HCT116 (cell line): Measurements from ENCODE around the gene SOX6. TPM values are rescaled to one million over a fixed set of nuclear protein-coding genes. Genes with fewer than 3 reads are reported as not detected.

ENCODE experiments used
- ATAC-seq: fragments of 200-7000 bp; cut with Tn5 transposase; 2 replicates; pipeline ENCODE4 v1.9.1; 2020; ENCODE audit warnings: mild to moderate bottlenecking, moderate library complexity
- BruUV-seq: library from RNA; stranded (reverse); fragments of 400-500 nt; replicated peaks from 2 replicates; lab custom pipeline; 2021; lab: Mats Ljungman, UMichigan
- CTCF ChIA-PET: fragments of 300-600 bp; sonication (Branson Sonifier 250); formaldehyde crosslinking; loops from one replicate; lab custom pipeline; 2021; ENCODE audit warnings: antibody characterized with exemption; lab: Charles Lee
- POLR2A ChIA-PET: fragments of 300-600, 350-600 bp; sonication (Branson Sonifier 250); formaldehyde crosslinking; loops from one replicate; lab custom pipeline; 2021; ENCODE audit warnings: antibody characterized with exemption; lab: Charles Lee
- RAD21 ChIA-PET, 2 experiments: fragments of 300-600 bp; sonication (Branson Sonifier 250); formaldehyde crosslinking; loops; one replicate each; lab custom pipeline; 2023; ENCODE audit warnings: low total read pairs in 2 of 2; ENCODE audit not compliant: uncharacterized antibody in 2 of 2, unreplicated experiment in 2 of 2, low non-redundant PET in 1 of 2; lab: Charles Lee
- DNase-seq: peaks from one replicate; pipeline ENCODE4 v3.0.0-alpha.2; 2010; ENCODE audit warnings: low read depth, low spot score
- H2AFZ ChIP-seq: fragments of 200-600 bp; shearing (Covaris generic), sonication (generic); 2 replicates; pipeline ENCODE4 v1.6.1; 2017; ENCODE audit warnings: low read depth, mixed run types, mixed read lengths, antibody characterized with exemption, low read length; ENCODE audit not compliant: poor library complexity, severe bottlenecking
- H3K27ac ChIP-seq: 2 replicates; pipeline ENCODE4 v1.5.1; 2012; ENCODE audit warnings: low read depth, low read length
- H3K27me3 ChIP-seq: fragments of 200-600 bp; sonication (generic); 2 replicates; pipeline ENCODE4 v1.6.1; 2016; ENCODE audit warnings: mixed run types, low read length, mixed read lengths; ENCODE audit not compliant: insufficient read depth
- H3K36me3 ChIP-seq, 2 experiments: fragments of 200-500 bp in 1 of 2; fragments of 200-600 bp in 1 of 2; sonication (Bioruptor generic) in 1 of 2; sonication (generic) in 1 of 2; 2 replicates each; pipeline versions ENCODE4 v1.5.1 to v1.6.1; 2014 to 2016; ENCODE audit warnings: low read length in 2 of 2, inconsistent platforms in 1 of 2, mixed read lengths in 1 of 2, mixed run types in 1 of 2; ENCODE audit not compliant: insufficient read depth in 2 of 2, control insufficient read depth in 1 of 2
- H3K4me1 ChIP-seq, 2 experiments: fragments of 200-600 bp in 1 of 2; sonication (generic) in 1 of 2; 2 replicates each; pipeline versions ENCODE4 v1.5.1 to v1.6.1; 2012 to 2017; ENCODE audit warnings: low read length in 2 of 2, inconsistent platforms in 1 of 2, mild to moderate bottlenecking in 1 of 2, mixed read lengths in 1 of 2, mixed run types in 1 of 2, moderate library complexity in 1 of 2; ENCODE audit not compliant: insufficient read depth in 2 of 2, control insufficient read depth in 1 of 2
- H3K4me2 ChIP-seq: fragments of 200-600 bp; sonication (generic); 2 replicates; pipeline ENCODE4 v1.6.1; 2017; ENCODE audit warnings: mixed run types, low read length, mixed read lengths
- H3K4me3 ChIP-seq, 2 experiments: fragments of 200-600 bp in 1 of 2; sonication (generic) in 1 of 2; replicated peaks in 1 of 2; 2 replicates each; pipeline ENCODE4 v1.5.1; 2011 to 2016; ENCODE audit warnings: low read length in 2 of 2, control low read depth in 1 of 2, low read depth in 1 of 2, mild to moderate bottlenecking in 1 of 2, mixed read lengths in 1 of 2, mixed run types in 1 of 2
- H3K79me2 ChIP-seq: fragments of 200-600 bp; sonication (generic); 2 replicates; pipeline ENCODE4 v1.6.1; 2017; ENCODE audit warnings: mild to moderate bottlenecking, mixed run types, low read length, moderate library complexity, mixed read lengths; ENCODE audit not compliant: insufficient read depth
- H3K9ac ChIP-seq: fragments of 200-600 bp; sonication (generic); 2 replicates; pipeline ENCODE4 v1.6.1; 2016; ENCODE audit warnings: low read length, mixed read lengths
- H3K9me2 ChIP-seq: fragments of 200-600 bp; sonication (generic), shearing (Covaris generic); 2 replicates; pipeline ENCODE4 v1.6.1; 2017; ENCODE audit warnings: mixed run types, mild to moderate bottlenecking, moderate library complexity; ENCODE audit not compliant: insufficient read depth
- H3K9me3 ChIP-seq, 2 experiments: fragments of 200-500 bp in 1 of 2; fragments of 200-600 bp in 1 of 2; sonication (Bioruptor generic) in 1 of 2; sonication (generic) in 1 of 2; 2 replicates each; pipeline ENCODE4 v1.6.1; 2014 to 2017; ENCODE audit warnings: low read length in 2 of 2, mixed read lengths in 2 of 2, inconsistent platforms in 1 of 2, low read depth in 1 of 2, mild to moderate bottlenecking in 1 of 2, mixed run types in 1 of 2, moderate library complexity in 1 of 2; ENCODE audit not compliant: control insufficient read depth in 1 of 2, insufficient read depth in 1 of 2
- H4K20me1 ChIP-seq: fragments of 200-600 bp; sonication (generic), shearing (Covaris generic); 2 replicates; pipeline ENCODE4 v1.6.1; 2017; ENCODE audit warnings: mixed run types, mild to moderate bottlenecking, moderate library complexity; ENCODE audit not compliant: insufficient read depth
- ATF3 ChIP-seq: IDR thresholded peaks from 2 replicates; pipeline ENCODE4 v1.6.1; 2012
- CBX3 ChIP-seq: IDR thresholded peaks from 2 replicates; pipeline ENCODE4 v1.6.1; 2012; ENCODE audit warnings: low read depth
- CEBPB ChIP-seq: IDR thresholded peaks from 2 replicates; pipeline ENCODE4 v1.6.1; 2012; ENCODE audit warnings: low read depth
- CTCF ChIP-seq, 3 experiments: fragments of 200-600 bp in 1 of 3; sonication (generic) in 1 of 3; IDR thresholded peaks in 2 of 3; conservative IDR thresholded peaks in 1 of 3; 2 replicates each; pipeline ENCODE4 v1.5.1; 2012 to 2017; ENCODE audit warnings: low read depth in 2 of 3, low read length in 2 of 3, antibody characterized with exemption in 1 of 3, borderline replicate concordance in 1 of 3, control low read depth in 1 of 3, mild to moderate bottlenecking in 1 of 3, mixed read lengths in 1 of 3, mixed run types in 1 of 3, moderate library complexity in 1 of 3; ENCODE audit not compliant: insufficient read depth in 1 of 3
- EGR1 ChIP-seq: IDR thresholded peaks from 2 replicates; pipeline ENCODE4 v1.6.1; 2012; ENCODE audit warnings: low read depth
- ELF1 ChIP-seq: IDR thresholded peaks from 2 replicates; pipeline ENCODE4 v1.6.1; 2012; ENCODE audit warnings: low read depth, borderline replicate concordance
- FOSL1 ChIP-seq: IDR thresholded peaks from 2 replicates; pipeline ENCODE4 v1.6.1; 2012; ENCODE audit warnings: low read depth
- JUND ChIP-seq: IDR thresholded peaks from 2 replicates; pipeline ENCODE4 v1.6.1; 2012
- POLR2A ChIP-seq: IDR thresholded peaks from 2 replicates; pipeline ENCODE4 v1.7.0; 2011; ENCODE audit warnings: borderline replicate concordance; ENCODE audit not compliant: insufficient read depth, insufficient read length; ENCODE audit errors: extremely low read depth
- RAD21 ChIP-seq: IDR thresholded peaks from 2 replicates; pipeline ENCODE4 v1.6.1; 2012; ENCODE audit warnings: low read depth, mild to moderate bottlenecking
- REST ChIP-seq: IDR thresholded peaks from 2 replicates; pipeline ENCODE4 v1.6.1; 2012; ENCODE audit warnings: low read depth
- SP1 ChIP-seq: IDR thresholded peaks from 2 replicates; pipeline ENCODE4 v1.6.1; 2012; ENCODE audit warnings: low read depth
- SRF ChIP-seq: IDR thresholded peaks from 2 replicates; pipeline ENCODE4 v1.6.1; 2012; ENCODE audit warnings: low read depth
- TCF7L2 ChIP-seq: IDR thresholded peaks from 2 replicates; pipeline ENCODE4 v1.7.0; 2011; ENCODE audit warnings: borderline replicate concordance, inconsistent platforms; ENCODE audit not compliant: insufficient read depth, insufficient read length; ENCODE audit errors: extremely low read depth
- YY1 ChIP-seq: IDR thresholded peaks from 2 replicates; pipeline ENCODE4 v1.6.1; 2011; ENCODE audit warnings: low read length, low read depth, moderate library complexity, mild to moderate bottlenecking; ENCODE audit not compliant: insufficient replicate concordance; ENCODE audit errors: extremely low read depth
- ZFX ChIP-seq: fragments of 450-650 bp; IDR thresholded peaks from 2 replicates; pipeline ENCODE4 v1.6.1; 2017
- intact Hi-C: fragments of 100-400 bp; cut with micrococcal nuclease; formaldehyde crosslinking; loops from 2 replicates; pipeline ENCODE4 v1.10.0; 2022
- total RNA-seq: library from RNA; stranded (reverse); gene quantifications from one replicate; pipeline ENCODE4 v1.2.1, GENCODE V29; 2021; ENCODE audit not compliant: unreplicated experiment

Gene SOX6
- total RNA-seq, 1 experiment from 2014 or later = 0.81 TPM

GRCh38 chr11:16309226-16309625, 47.1 kb downstream of the SOX6 start:
- H3K4me3 ChIP-seq = no peak overlapping the region
- TF ChIP-seq ELF1 (no peak), CBX3 (no peak), ATF3 (no peak), FOSL1 (no peak), YY1 (no peak)
- TF ChIP-seq, all 23 proteins: peak for 0
- DNase-seq = no peak
- Histone ChIP-seq H3K36me3 (no peaks in the 10 kb centered on the region), H4K20me1 (no peaks in the 10 kb centered on the region), H2AFZ (no peak overlapping the region), H3K79me2 (no peaks in the 10 kb centered on the region), H3K9me3 (no peaks in the 10 kb centered on the region), H3K9ac (no peak overlapping the region), H3K27me3 (peaks cover 18% of the 10 kb centered on the region; the same call in 1 of the 2 replicates), H3K9me2 (no peaks in the 10 kb centered on the region), H3K4me1 (no peaks in the 10 kb centered on the region), H3K4me2 (no peak overlapping the region), H3K27ac (no peak overlapping the region)
- ChIA-PET RAD21 (no interaction called here), CTCF (no interaction called here), POLR2A (no interaction called here)
- intact Hi-C loops = no loop called here
- BruUV-seq = no TSS peak
- no peak for ATAC-seq

GRCh38 chr11:16301462-16301861, 54.9 kb downstream of the SOX6 start:
- Histone ChIP-seq H3K9me3 (no peaks in the 10 kb centered on the region), H3K27ac (no peak overlapping the region), H2AFZ (no peak overlapping the region), H3K4me1 (no peaks in the 10 kb centered on the region), H3K9me2 (no peaks in the 10 kb centered on the region), H3K36me3 (no peaks in the 10 kb centered on the region), H3K4me2 (no peak overlapping the region), H3K27me3 (peaks cover 20% of the 10 kb centered on the region), H4K20me1 (peaks cover 4% of the 10 kb centered on the region; the same call in 1 of the 2 replicates), H3K9ac (no peak overlapping the region), H3K4me3 (no peak overlapping the region), H3K79me2 (no peaks in the 10 kb centered on the region)
- DNase-seq = no peak
- RAD21 ChIA-PET = no interaction called here
- CTCF ChIA-PET = no interaction called here
- no TSS peak for BruUV-seq
- intact Hi-C loops = no loop called here
- no peak for ATAC-seq
- POLR2A ChIA-PET = no interaction called here
- TF ChIP-seq RAD21 (no peak), CTCF (IDR thresholded peaks at IDR 0.05 in 2 of 3, conservative IDR thresholded peaks at IDR 0.05 in 1 of 3; ENCODE audit: borderline replicate concordance in 1 of 3, insufficient read depth in 1 of 3, low read depth in 2 of 3, low read length in 2 of 3) (no peak), POLR2A (no peak), REST (no peak), JUND (no peak), CEBPB (no peak), EGR1 (no peak), SP1 (no peak), SRF (no peak), TCF7L2 (no peak), ATF3 (no peak), ZFX (no peak)
